ENCODE measurements around the gene NTRK2.

DNA sequence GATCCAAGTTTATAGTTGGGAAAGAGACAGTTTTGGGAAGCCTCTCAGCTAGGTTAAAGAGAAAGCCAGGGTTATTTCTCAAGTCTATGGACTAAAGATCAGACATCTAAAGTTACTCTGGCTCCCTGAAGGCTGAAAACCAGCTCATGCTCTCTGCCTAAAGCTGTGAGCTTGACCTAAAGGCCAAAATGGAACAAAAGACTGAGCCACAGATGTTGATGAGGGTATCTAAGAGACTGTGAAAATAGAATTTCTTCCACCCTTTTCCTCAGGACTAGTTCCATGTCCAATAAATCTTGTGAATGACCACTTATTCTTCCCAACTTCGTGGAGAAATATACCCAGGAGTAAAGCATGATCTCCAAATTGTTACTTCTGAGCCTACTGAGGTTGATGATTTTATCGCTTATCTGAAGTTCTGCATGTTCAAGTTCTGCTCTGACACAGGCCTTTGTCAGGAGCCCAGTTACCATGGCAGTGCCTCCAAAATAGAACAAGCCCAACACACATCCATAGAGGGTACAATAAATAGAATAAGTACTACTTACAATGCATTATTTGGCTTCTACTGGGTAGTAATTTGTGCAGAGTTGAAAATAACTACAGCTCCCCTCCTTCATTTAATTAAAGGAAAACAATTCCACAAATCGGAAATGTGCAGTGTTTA is 373.6 kb downstream of the NTRK2 start:
- TF ChIP-seq, protein P1, sequence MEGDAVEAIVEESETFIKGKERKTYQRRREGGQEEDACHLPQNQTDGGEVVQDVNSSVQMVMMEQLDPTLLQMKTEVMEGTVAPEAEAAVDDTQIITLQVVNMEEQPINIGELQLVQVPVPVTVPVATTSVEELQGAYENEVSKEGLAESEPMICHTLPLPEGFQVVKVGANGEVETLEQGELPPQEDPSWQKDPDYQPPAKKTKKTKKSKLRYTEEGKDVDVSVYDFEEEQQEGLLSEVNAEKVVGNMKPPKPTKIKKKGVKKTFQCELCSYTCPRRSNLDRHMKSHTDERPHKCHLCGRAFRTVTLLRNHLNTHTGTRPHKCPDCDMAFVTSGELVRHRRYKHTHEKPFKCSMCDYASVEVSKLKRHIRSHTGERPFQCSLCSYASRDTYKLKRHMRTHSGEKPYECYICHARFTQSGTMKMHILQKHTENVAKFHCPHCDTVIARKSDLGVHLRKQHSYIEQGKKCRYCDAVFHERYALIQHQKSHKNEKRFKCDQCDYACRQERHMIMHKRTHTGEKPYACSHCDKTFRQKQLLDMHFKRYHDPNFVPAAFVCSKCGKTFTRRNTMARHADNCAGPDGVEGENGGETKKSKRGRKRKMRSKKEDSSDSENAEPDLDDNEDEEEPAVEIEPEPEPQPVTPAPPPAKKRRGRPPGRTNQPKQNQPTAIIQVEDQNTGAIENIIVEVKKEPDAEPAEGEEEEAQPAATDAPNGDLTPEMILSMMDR (IDR thresholded peaks at IDR 0.05) = no peak
- TF ChIP-seq POLR2A (IDR thresholded peaks at IDR 0.05) (no peak), POLR2AphosphoS5 (IDR thresholded peaks at IDR 0.05) (no peak), EP300 (IDR thresholded peaks at IDR 0.05) (no peak)

All from gastroesophageal sphincter (tissue), 3 donors.